ENCODE measurements around the gene CNIH1. TPM values are rescaled to one million over a fixed set of nuclear protein-coding genes. Genes with fewer than 3 reads are reported as not detected.

Gene CNIH1
- total RNA-seq, 4 donors from 2014 or later: 109 to 161 (median 136) TPM

DNA sequence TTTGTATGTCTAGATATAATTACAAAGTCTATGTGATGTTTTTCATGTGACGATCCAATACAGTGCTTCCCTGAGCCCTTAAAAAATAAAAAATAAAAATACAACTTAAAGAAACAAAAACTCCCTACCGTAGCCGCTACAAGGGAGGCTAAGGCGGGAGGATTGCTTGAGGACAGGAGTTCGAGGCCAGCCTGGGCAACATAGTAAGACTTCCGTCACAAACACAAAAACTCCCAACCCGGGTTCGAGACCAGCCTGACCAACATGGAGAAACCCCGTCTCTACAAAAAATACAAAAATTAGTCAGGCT lies 45.0 kb downstream of the CNIH1 start:
- TF ChIP-seq, protein P1, sequence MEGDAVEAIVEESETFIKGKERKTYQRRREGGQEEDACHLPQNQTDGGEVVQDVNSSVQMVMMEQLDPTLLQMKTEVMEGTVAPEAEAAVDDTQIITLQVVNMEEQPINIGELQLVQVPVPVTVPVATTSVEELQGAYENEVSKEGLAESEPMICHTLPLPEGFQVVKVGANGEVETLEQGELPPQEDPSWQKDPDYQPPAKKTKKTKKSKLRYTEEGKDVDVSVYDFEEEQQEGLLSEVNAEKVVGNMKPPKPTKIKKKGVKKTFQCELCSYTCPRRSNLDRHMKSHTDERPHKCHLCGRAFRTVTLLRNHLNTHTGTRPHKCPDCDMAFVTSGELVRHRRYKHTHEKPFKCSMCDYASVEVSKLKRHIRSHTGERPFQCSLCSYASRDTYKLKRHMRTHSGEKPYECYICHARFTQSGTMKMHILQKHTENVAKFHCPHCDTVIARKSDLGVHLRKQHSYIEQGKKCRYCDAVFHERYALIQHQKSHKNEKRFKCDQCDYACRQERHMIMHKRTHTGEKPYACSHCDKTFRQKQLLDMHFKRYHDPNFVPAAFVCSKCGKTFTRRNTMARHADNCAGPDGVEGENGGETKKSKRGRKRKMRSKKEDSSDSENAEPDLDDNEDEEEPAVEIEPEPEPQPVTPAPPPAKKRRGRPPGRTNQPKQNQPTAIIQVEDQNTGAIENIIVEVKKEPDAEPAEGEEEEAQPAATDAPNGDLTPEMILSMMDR (IDR thresholded peaks at IDR 0.05; ENCODE audit: low read depth): no peak

DNA sequence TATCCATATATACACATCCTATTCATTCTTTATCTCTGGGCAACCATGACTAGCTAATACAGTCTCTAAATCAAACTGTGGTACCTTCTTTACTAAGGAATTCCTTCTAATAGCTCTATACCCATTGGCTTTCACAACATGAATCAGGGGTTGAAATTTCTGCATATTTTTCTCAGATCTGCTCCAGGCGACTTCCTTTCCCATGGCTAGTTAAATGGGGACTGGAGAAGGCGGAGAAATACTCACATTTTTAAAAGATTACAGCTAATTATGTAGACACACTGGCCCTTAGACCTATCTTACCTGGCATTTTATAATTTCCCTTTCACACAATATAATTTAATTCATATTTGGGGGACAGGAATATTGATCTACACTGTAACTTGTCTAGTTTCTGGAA lies 45.5 kb downstream of the CNIH1 start:
- TF ChIP-seq, protein P1 (IDR thresholded peaks at IDR 0.05; ENCODE audit: low read depth): no peak

DNA sequence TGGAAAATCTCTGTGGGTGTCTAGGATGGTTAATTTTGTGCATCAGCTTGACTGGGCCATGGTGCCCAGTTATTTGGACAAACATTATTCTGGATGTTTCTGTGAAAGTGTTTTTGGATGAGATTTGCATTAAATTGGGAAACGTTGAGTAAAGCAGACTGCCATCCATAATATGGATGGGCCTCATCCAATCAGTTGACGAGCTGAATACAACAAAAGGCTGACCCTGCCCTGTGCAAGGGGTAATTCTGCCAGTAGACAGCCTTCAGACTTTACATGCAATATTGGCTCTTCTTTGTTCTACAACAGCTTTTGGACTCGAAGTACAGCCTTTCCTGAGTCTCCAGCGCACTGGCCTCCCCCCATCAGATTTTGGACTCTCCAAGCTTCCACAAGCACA lies 45.9 kb downstream of the CNIH1 start:
- TF ChIP-seq, protein P1 (IDR thresholded peaks at IDR 0.05; ENCODE audit: low read depth): no peak

DNA sequence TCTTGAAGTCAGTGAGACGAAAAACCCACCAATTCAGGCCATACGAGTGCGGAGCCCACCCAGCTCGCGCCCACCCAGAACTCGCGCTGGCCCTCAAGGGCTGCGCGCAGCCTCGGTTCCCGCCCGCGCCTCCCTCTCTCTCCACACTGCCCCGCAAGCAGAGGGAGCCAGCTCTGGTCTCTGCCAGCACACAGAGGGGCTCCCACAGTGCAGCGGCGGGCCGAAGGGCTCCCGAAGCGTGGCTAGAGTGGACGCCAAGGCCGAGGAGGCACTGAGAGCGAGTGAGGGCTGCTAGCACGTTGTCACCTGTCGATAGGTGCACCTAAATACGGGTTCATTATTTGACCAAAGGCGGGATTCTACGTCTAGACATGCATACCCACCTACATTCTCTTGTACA lies 46.6 kb downstream of the CNIH1 start:
- TF ChIP-seq, protein P1 (IDR thresholded peaks at IDR 0.05; ENCODE audit: low read depth): no peak

DNA sequence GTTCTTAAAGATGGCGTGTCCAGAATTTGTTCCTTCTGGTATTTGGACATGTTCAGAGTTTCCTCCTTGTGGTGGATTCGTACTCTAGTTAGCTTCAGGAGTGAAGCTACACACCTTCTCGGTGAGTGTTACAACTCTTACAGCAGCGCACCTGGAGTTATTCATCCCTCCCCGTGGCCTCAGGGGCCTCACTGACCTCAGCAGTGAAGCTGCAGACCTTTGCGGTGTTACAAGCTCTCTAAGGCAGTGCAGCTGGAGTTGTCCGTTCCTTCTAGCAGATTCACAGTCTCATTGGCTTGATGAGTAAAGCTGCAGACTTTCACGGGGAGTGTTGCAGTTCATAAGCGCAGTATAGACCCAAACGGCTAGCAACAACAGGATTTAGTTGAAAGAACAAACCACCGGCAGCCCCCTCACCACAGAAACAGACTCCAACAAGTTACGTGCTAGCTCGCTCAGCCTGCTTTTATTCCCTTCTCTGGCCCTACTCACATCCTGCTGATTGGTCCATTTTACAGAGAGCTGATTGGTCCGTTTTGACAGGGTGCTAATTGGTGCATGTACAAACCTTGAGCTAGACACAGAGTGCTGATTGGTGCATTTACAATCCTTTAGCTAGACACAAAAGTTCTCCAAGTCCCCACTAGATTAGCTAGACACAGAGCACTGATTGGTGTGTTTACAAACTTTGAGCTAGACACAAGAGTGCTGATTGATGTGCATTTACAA lies 48.9 kb downstream of the CNIH1 start:
- TF ChIP-seq, protein P1 (IDR thresholded peaks at IDR 0.05; ENCODE audit: low read depth): no peak

DNA sequence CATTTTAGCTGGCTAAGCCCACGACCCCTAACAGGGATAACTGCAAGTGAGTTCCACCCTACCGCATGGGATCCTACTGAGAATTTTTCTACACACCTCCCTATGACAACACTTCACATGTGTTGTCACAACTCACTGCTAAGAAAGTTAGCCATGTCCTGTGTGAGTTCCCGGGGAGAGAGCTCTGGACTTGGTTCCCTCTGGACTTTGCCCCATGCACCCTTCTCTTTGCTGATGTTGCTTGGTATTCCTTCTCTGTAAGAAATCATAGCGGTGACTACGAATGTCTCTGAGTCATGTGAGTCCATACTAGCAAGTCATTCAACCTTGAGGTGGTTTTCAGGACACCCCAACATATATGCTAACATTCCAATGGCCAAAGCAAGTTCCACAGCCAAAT lies 53.8 kb downstream of the CNIH1 start:
- TF ChIP-seq, protein P1 (IDR thresholded peaks at IDR 0.05; ENCODE audit: low read depth): no peak

DNA sequence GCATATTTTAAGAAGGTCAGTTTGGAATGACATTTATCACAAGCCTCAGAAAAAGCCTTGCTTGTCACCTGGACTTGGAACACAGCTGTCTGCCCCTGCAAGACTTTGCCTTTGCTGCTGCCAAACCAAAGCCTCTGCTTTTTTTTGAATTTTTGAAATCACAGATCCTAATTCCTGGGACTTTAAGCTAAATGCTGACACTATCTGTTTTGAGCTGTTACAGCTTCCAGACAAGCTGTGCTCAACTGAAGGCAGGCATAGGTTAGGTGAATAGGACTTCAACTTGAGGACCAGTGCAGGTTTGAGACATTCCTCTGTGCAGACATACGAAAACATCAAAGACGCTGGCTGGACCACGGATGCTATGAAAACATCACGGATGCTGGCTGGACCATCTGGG lies 55.6 kb downstream of the CNIH1 start:
- TF ChIP-seq, protein P1 (IDR thresholded peaks at IDR 0.05; ENCODE audit: low read depth): no peak

Measured in subcutaneous adipose tissue (tissue), 4 donors.